NCI-H1417 treated with DMSO at 0.1 percent for 48 hours (cell line): ENCODE data around the gene RPS16.

ENCODE experiments used
- DNase-seq: peaks from one replicate; lab custom pipeline; 2025; lab: John Stamatoyannopoulos, UW

Gene RPS16

DNA sequence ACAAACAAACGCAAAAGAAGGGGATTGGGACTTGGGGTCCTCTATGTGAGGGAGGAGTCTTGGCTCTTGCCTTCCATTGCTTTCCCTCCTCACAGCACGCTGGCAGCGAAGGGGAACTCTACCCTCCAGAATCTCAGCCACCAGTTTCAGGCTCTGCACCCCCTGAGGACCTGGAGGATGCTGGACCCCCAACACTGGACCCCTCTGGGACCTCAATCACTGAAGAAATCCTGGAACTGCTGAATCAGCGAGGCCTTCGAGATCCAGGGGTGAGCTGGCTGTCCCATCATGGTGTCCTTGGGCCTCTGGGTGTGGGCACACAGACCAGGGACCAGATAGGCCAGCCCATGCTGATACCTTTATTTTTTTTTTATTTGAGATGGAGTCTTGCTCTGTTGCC lies 13.7 kb downstream of the RPS16 start:
- no peak for DNase-seq

DNA sequence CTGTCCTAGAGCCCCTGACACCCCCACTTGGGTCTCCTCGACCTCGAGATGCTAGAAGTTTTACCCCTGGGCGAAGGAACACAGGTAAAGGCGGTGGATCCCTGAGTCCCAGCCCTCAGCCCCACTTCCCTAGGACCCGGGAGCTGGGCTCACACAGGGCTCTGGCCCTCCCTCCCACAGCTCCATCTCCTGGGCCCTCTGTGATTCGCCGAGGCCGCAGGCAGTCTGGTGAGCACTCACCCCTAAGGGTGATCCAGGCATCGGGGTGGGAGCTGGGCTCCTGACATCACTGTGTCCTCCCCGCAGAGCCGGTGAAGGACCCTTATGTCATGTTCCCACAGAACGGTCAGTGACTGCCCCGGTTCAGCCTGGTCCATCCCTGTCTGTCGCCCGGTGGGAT lies 15.0 kb downstream of the RPS16 start:
- no peak for DNase-seq

DNA sequence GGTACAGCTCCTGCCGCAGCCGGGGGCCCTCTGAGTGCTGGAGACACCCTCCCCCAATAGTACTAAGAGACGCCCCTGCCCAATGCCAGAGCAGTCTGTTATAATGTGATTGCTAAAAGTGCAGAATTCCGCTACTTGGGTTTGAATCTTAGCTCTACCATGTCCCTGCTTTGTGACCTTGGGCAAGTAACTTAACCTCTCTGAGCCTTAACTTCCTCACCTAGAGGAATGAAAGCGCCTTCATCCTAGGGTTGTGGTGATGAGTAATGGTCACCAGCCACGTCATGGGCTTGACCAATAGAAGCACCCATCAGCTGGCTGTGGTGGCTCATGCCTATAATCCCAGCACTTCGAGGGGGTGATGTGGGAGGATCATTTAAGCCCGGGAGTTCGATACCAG lies 16.7 kb downstream of the RPS16 start:
- DNase-seq: no peak

DNA sequence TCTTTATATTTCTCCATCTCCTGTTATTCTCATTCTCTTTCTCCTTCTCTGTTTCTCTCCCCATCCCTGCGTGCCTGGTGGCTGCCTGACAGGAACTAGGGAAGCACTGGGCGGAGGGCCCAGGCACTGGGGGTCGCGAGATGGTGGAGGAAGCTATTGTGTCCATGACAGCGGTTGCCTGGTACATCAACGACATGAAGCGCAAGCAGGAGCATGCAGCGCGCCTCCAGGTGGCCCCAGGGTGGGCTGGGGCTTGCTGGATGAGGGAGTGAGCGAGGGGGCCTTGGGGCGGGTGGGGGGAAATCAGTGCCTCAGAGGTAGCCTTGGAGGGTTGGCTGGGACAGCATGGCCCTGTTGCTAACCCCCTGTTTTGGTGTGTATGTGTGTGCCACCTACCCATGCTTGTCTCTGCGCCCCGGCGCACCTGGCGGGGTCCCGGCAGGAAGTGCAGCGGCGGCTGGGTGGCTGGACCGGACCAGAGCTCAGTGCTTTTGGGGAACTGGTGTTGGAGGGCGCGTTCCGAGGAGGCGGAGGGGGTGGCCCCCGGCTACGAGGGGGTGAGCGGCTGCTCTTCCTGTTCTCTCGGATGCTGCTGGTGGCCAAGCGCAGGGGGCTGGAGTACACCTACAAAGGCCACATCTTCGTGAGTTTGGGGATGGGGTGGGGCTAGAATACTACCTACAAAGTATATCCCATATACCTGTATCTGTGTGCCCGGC lies 18.1 kb downstream of the RPS16 start:
- no peak for DNase-seq

DNA sequence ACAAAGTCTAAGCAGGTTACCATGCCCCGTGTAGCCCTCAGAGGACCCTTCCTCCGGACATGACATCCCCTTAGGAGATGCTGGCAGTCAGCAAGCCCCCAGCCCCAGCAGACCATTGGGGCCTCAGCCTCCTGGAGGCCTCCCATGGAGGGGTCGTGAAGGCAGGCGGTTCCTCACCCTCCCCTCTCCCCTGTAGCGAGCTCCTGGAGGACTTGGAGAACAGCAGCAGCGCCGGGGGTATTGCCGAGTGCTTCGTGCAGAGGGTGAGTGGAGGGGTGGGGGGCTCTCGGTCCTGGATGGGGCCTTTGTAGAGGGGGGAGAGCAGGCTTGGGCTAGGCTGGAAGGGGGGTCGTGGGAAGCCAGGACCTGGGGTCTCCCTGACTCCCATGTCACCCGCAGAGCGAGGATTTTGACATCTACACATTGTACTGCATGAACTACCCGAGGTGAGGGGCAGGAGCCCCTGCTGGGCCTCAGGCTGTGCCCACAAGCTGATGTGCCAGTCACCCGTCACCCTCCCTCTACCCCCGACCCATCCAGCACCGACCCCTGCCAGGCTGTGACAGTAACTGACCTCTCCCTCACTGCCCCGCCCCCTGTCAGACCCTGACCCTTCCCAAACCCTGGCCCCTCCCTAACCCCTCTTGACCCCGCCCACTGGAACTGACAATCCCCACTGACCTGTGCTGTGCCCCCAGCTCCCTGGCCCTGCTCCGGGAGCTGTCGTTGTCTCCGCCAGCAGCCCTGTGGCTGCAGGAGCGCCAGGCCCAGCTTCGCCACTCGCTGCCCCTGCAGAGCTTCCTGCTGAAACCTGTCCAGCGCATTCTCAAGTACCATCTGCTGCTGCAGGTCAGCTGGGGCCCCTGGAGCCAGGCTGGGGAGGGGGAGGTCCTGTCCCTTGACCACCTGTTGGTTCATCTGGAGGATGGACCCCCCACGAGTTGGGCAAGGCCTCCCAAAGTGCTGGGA lies 19.3 kb downstream of the RPS16 start:
- DNase-seq: no peak

DNA sequence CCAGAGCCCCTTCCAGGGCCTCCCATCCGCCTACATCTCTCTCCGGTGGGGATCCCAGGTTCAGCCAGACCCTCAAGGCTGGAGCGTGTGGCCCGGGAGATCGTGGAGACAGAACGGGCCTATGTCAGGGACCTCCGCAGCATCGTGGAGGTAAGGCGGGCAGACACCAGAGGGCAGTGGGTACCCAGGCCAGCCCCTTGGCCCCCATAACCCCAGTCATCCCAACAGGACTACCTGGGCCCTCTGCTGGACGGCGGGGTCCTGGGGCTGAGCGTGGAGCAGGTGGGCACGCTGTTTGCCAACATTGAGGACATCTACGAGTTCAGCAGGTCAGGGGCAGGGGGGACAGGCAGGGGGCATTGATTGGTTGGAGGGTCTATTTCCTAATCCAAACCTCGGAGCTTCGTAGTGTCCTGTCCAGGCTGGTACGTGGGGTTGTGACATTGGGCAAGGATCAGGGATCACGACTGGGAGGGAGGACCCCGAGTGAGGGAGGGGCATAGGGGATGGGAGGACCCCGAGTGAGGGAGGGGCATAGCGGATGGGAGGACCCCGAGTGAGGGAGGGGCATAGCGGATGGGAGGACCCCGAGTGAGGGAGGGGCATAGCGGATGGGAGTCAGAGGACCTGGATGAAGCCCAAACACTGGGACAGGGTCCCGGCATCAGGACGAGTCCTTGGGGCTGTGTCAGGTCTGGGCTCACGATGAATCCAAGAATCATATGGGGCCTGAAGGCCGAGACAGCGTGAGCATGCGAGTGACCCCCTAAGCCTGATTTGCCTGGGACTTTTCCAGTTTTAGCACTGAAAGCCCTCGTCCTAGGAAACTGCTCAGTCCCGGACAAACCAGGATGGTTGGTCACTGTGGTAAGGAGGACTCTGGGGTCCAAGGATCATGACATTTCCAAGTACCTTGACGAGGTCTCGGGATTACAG lies 20.4 kb downstream of the RPS16 start:
- DNase-seq: no peak

DNA sequence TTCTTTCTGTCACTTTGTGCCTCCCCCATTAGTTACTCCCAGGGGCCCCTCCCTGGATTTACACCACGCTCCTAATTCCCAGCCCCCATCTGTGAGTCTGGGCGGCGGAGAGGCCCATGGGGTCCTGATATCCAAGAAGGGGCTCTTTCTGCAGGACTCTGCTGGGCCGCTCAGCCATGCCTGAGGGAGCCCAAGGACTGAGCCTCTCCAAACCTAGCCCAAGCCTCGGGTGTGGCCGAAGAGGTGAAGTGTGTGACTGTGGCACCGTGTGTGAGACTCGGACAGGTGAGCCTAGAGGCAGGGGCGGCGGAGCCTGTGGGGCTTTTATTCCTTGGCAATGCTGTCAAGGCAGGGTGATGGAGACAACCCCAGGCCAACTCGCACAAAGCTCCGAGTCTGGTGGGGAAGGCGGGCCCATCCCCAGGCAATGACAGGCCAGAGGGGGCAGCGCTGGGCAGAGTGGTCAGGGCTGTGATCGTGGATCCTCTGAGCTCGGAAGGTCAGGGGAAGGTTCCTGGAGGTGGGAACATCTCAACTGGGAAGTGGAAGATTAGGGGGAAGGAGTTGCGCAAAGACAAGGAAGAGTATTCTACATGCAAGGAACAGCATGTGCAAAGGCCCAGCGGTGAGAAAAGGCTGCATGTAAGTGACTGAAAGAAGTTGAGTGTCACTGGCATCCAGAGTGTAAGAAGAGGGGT lies 21.7 kb downstream of the RPS16 start:
- DNase-seq: no peak

DNA sequence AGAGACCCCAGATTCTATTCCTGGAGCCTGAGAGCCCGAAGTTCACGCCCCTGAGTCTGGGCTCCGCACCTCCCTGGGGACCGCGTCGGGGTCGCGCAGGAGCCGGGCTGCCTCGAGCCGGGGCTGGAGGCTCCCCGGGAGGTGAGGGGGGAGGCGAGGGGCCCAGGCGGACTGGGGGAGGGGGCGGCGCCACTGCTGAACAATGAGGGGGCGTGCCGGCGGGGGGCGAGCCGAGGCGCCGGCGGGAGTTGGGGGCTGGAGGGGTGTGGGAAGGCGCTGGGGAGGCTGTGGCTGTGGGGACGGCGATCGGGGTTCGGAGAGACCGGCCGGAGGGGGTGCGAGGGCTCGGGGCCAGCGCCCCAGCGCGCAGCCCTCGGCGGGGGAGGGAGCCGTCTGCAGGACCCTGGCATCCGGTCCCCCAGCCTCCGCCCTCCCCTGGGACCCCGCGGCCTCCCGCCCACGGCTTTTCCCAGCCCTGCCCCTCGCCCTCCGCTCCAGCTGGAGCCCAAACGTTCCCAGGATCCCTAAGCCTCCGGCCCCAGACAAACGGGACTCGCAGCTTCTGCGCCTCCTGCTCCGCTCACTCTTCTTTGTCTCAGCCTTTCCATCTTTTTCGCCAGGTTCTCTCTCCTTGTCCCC lies 22.4 kb downstream of the RPS16 start:
- no peak for DNase-seq

DNA sequence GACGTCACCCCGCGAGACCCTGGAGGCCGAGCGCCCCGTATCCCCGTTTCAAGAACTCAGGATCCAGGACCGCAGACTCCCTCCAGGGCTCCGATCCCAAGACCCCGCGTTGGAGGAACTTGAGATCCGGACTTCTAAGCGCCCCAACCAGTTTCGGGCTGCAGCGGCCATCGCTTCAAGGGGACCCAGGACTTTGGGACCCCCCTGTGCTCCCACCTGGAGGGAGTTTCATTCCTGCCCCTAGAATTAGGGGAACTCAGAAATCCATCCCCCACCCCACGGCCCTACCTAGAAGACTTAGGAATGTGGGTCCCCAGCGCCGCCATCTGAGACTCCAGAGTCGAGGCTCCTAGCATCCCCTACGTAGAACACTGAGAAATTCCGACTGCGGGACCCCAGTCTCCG lies 22.9 kb downstream of the RPS16 start:
- no peak for DNase-seq

DNA sequence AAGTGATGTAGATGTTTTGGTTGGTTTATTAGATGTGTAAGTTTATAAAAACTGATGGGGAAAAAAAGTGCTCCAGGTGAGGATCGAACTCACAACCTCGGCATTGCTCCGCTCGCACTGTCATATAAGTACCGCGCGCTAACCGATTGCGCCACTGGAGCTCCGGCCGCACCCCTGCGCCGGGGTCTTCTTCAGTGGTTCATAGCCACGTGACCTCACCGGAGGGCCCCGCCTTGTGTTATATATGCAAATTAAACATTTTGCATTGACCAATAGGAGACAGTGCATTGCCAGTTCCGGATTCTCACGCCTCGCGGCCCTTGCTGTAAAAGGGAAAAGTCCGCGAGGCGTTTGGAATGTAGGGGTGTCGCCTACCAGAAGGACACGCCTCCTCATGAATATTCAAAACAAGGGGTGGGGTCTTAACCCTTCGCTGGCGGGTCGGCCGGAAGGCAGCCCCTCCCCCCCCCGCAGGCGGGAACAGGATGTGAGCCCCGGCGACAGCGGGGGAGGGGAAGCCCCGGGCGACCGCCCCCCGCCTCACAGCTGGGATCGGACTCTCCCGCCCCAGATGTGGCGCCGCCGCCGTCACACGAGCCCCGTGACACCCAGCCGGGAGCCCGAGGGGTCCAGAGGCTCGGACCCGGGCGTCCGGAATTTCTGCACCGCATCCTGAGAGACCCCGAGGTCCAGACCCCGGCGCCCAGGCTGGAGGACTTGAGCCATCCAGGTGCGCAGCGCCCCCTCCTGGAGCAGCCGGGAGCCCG lies 23.5 kb downstream of the RPS16 start, which contains the start of gene PLEKHG2:
Gene PLEKHG2, plus strand, starts transcription at position 570 of the 767 bp plus-strand sequence. CDS start 1,418 bp downstream, outside the sequence.
- DNase-seq: peak; percentile 84

DNA sequence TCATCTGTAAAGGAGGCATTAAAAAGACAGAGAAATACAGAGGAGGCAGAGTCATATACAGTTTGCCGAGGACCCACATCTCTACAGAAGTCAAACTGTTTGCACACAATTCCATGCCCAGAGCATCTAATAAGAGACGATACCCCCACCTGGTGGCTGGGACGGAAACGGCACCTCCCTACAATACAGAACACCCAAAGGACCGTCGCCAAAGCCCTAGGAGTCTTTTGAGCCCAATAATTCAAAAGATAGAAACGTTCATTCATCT lies 24.0 kb downstream of the RPS16 start:
- DNase-seq: peak; percentile 83

DNA sequence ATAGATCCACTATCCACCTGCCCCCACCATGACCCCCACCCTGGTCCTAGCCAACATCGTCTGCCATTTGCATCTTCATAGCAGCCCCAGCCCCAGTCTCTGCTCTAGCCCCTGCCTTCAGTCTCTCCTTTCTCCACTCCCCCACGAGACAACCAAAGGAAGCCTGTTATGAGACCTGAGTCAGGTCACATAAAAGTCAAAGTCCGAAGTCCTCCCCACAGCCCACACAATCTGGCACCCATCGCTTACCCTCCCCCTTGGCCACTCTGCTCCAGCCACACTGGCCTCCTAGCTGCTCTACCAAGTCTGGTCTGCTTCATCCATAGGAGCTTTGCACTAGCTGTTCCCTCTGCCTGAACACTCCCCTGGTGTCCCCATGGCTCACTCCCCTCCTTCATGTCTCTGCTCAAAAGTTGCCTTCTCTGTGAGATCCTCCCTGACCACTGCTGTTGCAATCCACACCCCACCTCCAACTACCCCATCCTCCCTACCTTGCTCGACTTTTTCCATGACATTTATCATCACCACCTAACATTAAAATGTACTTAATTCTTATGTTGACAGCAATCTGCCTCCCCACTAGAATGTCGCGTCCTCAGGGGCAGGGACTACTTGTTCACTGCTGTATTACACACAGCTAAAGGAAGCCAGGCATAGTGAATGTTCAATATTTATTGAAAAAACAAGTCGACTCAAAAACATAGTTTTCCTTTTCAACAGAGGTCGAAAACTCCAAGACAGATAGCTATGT lies 24.5 kb downstream of the RPS16 start:
- DNase-seq: no peak

DNA sequence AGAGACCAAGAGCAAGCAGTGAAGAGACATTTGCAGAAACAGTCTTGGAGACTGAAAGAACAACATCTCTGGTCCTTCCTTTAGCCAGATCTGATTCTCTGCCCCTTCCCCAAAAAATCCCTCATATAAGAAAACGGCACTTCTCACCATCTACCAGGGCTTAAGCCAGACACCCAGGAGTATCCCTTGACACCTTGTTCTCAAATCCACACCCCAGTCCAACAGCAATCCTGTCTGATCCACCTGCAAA lies 25.0 kb downstream of the RPS16 start:
- no peak for DNase-seq

DNA sequence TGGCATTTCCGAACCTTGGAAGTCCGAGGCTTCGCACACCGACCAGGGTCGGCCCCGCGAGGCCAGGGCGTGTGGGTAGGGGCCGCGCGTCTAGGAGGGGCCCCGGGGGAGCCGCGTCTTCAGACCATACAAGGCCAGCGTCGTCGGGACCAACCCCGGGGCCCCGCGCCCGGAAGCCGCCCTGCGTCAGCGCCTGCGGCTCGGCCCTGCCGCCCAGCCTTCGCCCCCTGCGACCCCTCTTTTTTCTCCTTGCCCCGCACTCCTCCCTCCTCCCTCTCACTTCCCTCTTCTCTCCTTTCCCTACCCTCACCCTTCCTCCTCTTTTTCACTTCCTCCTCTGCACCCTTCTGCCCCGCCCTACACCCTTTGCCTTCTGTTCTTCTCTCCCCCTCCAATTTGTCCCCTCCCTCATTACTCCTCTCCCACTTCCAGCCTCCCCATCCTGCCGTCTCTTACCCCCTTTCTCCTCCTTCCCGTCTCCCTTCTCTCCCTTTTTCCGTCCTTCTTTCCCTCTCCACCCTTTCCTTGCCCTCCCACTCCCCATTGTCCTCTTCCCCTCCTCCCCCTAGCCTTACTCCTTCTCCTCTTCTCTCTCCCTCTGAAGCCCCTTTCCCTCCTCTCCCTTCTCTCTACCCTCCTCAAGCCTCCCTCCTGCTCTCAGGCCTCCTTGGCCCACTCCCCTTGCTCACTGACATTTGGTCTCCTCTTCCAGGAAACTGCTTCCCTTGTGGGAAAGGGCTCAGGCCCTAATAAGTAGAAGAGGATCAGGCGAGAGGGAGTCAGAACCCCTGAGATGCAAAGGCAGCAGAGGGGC lies 25.5 kb downstream of the RPS16 start:
- DNase-seq: no peak

DNA sequence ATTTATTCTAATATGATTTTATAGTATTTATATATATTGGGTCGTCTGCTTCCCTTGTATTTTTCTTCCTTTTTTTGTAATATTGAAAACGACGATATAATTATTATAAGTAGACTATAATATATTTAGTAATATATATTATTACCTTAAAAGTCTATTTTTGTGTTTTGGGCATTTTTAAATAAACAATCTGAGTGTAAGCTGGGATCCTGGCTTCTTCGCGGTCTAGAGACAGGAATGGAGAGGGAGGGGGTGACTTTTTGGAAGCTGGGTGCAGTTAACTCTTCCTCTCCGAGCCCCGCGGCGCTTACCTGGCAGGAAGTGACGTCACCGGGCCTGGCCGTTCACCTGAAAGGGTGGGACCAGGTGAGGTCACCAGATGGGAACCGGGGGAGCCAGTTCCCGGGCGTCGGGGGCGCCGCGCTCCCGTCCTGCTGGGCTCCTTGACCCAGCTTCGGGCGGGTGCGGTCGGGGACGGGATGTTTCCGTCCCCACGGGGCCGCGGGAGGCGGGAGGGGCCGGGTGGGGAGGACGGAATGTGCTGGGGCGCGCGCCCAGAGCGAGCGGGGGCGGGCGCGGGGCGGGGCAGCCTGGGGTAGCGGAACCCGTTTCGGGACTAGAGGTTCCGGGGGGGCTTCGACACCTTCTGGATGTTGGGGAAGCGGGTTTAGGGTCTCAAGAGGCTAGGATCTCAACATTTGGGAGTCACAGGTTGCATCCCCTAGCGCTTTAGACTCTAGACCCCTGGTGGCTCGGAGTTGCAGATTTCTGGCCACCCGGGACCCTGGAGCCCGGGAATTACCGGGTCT lies 26.3 kb downstream of the RPS16 start:
- DNase-seq: peak; percentile 27

DNA sequence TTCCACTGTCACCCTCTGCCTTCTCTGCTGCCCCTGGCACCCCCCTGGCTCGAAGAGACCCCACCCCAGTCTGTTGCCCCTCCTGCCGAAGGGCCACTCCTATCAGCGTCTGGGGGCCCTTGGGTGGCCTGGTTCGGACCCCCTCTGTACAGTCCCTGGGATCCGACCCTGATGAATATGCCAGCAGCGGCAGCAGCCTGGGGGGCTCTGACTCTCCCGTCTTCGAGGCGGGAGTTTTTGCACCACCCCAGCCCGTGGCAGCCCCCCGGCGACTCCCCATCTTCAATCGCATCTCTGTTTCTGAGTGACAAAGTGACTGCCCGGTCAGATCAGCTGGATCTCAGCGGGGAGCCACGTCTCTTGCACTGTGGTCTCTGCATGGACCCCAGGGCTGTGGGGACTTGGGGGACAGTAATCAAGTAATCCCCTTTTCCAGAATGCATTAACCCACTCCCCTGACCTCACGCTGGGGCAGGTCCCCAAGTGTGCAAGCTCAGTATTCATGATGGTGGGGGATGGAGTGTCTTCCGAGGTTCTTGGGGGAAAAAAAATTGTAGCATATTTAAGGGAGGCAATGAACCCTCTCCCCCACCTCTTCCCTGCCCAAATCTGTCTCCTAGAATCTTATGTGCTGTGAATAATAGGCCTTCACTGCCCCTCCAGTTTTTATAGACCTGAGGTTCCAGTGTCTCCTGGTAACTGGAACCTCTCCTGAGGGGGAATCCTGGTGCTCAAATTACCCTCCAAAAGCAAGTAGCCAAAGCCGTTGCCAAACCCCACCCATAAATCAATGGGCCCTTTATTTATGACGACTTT lies 27.1 kb downstream of the RPS16 start:
- no peak for DNase-seq

DNA sequence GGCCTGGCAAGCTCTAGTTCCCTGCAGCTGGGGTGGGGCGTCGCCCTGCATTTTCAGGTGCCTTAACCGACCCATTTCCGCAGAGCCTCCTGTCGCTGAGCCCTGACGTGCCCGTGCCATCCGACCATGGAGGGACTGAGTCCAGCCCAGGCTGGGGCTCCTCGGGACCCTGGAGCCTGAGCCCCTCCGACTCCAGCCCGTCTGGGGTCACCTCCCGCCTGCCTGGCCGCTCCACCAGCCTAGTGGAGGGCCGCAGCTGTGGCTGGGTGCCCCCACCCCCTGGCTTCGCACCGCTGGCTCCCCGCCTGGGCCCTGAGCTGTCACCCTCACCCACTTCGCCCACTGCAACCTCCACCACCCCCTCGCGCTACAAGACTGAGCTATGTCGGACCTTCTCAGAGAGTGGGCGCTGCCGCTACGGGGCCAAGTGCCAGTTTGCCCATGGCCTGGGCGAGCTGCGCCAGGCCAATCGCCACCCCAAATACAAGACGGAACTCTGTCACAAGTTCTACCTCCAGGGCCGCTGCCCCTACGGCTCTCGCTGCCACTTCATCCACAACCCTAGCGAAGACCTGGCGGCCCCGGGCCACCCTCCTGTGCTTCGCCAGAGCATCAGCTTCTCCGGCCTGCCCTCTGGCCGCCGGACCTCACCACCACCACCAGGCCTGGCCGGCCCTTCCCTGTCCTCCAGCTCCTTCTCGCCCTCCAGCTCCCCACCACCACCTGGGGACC lies 27.9 kb downstream of the RPS16 start:
- no peak for DNase-seq
